NCI-H1092 treated with DMSO at 0.1 percent for 48 hours (cell line): ENCODE data around the gene ITPR1.

ENCODE experiments used
- DNase-seq: peaks from one replicate; lab custom pipeline; 2025; lab: John Stamatoyannopoulos, UW

Gene ITPR1

DNA sequence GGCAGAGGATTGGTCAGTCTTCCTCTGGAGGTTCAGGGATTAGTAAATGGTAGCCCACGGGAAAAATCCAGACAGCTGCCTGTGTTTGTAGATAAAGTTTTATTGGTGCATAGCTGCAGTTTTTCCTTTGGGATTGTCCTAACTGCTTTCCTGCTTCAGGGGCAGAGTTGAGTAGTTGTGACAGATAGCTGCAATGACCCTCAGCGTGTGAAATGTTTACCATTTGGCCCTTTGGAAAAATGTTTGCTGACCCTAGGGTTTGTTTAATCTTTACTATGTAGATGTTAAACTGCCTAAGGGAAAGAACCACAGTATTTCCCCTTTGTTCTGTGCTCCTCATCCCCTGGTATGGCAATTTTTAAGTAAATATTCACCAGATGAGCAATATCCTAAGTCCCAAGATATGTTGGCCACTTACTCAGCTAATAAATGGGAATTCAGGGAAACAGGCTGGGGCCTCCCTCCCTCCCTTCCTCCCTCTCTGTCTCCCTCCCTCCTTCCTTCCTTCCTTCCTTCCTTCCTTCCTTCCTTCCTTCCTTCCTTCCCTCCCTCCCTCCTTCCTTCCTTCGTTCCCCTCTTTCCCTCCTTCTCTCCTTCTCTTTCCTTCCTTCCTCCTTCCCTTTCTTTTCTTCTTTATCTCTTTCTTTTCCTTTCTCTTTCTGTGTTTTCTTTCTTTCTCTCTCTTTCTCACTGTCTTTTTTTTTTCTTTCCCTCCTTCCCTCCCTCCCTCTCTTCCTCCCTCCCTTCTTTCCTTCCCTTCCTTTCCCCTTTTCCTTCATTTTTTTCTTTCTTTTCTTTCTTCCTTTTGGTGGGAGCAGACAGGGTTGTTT lies 251.5 kb downstream of the ITPR1 start:
- no peak for DNase-seq

GRCh38 chr3:4745235-4745610 lies 252.1 kb downstream of the ITPR1 start:
- no peak for DNase-seq

GRCh38 chr3:4746241-4746958 lies 253.3 kb downstream of the ITPR1 start:
- no peak for DNase-seq

DNA sequence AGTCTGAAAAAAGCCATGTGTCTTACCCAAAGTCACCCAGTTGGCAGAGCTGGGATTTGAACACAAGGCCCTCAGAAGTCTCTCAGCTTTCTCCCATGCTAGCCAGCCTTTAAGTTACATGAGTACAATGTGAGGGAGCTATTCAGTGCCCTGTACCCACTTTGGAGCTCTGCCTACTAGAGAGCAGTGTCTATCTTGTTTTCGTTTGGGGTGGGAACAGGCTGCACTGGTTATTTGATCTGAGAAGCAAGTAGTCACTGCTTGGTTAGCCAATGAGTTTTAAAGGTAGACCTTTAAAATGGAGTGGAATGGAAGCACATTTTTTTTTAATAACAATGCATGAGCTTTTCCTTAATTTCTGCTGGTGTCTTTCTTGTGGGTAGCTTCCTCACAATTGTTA lies 255.0 kb downstream of the ITPR1 start:
- no peak for DNase-seq

GRCh38 chr3:4748701-4749378 lies 255.7 kb downstream of the ITPR1 start:
- DNase-seq, result no peak

GRCh38 chr3:4749567-4750002 lies 256.4 kb downstream of the ITPR1 start:
- DNase-seq, result no peak

- no peak for DNase-seq
Observed at GRCh38 chr3:4750306-4750968, 257.3 kb downstream of the ITPR1 start.

- DNase-seq, result no peak
Observed at GRCh38 chr3:4751029-4751501, 257.9 kb downstream of the ITPR1 start.

DNA sequence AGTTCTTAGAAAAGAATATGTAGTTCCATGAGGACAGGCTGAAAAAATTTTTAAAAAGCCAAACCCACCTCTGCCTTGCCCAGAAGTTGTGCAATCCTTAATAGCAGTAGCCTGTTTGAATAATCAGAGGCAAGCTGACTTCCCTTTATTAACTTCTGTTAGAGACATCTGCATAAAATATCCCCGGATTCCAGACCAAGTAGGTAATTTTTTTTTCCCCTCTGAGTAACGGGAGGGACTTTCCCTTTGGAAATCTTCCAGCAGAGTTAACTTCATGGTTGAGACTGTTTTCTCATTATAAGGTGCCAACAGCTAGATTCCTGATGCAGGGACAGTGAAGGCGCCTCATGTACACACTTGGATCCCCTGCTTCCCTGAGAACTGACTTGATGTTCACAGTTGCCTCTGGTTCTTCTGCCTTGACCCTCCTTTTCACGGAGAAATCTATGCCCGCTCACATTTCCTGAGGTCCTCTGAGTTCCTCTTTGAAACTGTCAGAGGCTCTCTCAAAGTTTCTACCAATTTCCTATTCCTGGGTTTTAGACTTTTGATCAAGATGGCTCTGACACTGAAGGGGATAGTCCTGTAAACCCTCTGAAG lies 258.5 kb downstream of the ITPR1 start:
- DNase-seq, result no peak

DNA sequence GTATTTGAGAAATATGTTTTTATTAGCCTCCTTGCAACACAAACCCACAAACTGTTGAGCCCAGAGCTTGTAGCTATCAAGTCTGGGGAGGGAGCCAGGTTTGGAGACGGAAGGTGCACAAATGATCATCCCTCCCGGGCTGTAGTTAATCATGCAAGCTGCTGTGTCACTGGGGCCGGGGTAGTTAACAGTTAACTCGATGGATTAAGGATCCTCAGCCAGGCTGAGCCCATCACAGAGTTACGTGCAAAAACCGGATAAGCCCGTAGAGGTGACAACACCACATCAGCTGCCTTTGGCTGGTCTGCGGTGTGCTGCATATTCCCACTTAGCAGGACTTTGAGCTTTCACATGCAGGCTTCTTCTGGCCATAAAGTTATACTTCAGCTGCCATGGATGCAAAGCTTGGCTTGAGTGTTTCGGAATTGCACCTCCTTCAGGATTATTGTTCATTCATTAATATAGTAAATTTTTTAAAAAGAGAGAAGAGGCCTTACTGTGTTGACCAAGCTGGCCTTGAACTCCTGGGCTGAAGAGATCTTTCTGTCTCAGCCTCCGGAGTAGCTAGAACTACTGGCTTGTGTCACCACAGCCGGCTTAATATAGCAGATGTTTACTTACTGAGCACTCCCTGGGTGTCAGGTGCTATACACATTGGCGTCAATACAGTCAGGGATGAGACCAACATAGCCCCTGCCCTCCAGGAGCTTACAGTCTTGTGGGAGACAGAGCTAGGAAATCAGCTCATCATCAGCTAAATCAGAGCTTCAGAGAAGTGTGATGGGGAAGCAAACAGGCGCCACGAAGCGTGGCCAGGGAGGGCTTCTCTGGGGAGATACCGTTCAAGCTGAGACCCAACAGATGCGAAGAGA lies 259.3 kb downstream of the ITPR1 start:
- DNase-seq, result no peak

DNA sequence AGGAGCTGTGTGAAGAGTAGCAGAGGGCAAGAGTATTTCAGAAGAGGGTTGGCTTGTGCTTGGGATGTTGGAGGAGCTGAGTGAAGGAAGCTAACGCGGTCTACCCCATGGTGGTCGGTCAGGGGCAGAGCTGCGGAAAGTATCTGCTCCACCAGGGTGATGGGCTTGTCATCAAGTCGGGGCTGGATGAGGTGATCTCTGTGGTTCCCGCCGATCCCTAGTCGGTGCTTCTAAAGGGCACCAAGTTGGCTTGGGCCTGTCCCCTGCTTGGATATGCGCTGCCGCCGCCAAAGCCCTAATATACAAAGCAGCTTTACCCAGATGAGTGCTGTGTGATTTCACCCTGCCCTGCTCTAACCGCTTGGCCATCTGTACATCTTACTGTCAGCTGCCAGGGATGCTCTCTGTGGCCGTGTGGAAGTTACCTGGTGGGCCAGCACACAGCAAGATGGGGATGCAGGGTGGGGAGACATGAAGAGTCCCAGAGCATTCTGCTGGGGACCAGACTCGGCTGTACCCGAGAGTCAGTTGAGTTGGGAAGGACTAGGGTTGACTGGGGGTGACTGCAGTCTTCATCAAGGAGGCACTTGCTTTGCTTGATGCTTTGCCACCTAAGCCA lies 260.0 kb downstream of the ITPR1 start:
- no peak for DNase-seq

DNA sequence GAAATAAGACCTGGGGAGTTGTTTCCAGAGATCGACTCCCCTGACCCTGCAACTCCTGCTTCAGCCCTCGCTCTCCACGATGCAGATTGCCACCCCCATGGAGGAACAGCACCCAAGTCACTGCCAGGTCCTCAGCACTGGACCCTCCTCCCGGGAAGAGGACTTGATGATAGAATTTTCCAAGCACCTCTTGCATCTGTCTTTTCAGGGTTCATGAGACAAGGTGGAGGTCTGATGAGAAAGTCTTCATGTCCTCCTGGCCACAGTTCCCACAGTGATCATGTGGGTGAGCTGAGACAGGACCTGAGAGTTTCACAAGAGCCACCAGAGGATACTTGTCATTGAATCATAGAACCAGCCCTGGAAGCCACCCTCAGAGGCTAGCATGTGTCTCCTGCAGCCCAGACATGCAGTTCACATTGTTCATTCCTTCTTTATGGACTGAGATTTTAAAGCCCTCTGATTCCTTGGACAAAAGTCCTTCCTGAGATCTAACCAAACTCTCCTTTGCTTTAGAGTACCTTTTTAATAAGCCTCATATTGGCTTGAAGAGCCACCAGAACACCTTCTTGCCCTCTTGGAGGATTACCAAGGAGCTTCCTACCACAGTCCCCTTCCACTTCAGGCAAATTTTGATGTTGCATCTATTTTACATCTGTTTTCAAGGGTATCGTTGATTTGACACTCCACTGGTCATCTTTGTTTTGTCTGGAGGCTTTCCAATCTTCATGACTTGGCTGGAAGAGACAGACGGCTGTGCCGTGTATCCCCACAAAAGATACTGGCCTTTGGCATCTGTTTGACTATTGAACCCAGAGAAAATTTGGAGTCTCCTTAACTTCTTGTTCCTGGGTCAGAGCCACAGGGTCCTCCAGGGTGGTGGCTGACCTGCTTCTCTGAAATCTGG lies 261.3 kb downstream of the ITPR1 start:
- no peak for DNase-seq

DNA sequence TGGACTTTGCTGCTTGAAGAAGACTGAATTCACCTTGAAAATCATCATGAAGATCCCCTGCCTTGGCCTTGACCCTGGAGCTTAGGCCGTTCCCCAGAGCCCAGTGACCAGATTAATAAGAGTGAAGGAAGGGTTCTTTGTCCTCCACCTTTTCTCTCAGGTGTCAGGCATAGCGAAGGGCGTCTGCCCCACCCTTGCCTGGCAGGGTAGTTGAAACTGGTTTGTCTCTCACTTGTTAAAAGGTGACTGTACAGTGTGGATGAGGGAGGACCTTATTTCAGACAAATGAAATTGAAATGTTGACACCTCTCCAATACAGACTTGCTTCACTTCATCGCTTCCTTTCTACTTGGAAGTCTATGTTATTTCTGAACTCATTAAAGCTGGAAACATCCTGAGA lies 262.4 kb downstream of the ITPR1 start:
- no peak for DNase-seq

- no peak for DNase-seq
Observed at GRCh38 chr3:4756057-4756775, 263.1 kb downstream of the ITPR1 start.

- no peak for DNase-seq
Observed at GRCh38 chr3:4756855-4757574, 263.9 kb downstream of the ITPR1 start.

DNA sequence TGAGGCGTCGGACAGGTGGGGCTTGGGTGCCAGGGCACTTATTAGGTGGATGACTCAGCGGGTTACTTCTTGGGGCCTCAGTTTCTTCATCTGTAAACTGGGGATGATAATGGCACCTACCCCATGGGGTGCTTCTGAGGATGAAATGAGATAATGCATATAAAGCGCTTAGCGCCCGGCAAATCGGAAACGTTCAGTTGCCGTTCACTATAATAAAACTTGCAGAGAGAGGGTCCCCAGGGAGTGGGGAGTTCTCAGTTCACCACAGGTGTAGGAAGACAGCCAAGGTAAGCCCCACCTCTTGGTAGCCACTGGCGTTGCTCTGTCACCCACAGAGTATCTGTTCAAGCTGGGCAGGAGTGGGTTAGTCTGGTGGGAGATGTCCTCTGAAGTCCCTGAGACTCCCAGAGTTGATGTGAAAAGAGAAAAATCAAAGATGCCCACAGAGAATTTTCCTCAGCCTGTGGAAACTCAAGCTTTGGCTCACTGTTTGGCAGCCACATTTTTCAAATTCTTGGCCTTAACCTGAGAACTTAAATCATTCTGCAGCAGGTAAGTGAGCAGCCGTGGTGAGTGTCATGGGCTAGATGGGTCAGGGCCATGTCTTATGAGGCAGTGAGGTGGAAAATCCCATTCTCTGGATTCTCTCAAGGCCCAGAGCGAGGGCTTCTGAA lies 264.6 kb downstream of the ITPR1 start:
- no peak for DNase-seq

DNA sequence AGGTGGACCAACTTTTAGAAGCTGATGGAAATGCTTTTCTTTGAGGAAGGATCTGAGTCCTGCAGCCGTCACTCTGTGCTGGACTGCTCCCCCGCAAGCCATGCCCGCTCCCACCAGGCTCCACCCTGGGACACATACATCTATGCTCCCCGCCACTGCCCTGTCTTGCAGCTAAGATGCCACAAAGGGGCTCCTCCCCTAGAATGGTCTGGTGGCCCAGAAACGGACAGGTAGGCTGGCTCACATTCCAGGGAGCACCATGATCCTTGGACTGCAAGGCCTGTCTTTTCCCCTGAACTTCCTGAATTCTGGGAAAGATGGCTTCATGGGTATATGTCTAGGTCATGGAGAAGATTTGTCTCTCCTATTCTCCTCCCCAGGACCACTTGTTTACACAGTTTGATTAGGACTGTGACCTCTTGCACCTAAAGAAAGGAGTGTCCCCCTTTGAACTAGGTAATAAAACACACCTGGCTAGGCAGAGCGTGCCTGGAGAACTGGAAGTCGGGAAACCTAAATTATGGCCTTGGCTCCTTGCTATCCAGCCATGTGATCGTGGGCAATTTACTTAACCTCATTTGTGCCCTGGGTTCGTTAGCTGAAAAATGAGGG lies 265.2 kb downstream of the ITPR1 start:
- no peak for DNase-seq
